Liver (tissue), 9 donors: Measurements from ENCODE around the gene LDB3. TPM values are rescaled to one million over a fixed set of nuclear protein-coding genes. Genes with fewer than 3 reads are reported as not detected.

Experiments
- DNase-seq: peaks from one replicate; pipeline ENCODE4 v3.0.0-alpha.2; 2017; ENCODE audit warnings: low spot score
- H3K27ac ChIP-seq, 2 donors: one replicate each; pipeline ENCODE4 v1.7.0; 2013; ENCODE audit warnings: inconsistent platforms in 2 of 2, low read length in 2 of 2, control low read depth in 1 of 2, low read depth in 1 of 2, mild to moderate bottlenecking in 1 of 2
- H3K27me3 ChIP-seq, 4 donors: one replicate each; pipeline versions ENCODE4 v1.6.1 to v1.7.0; 2013; ENCODE audit warnings: low read length in 3 of 4, inconsistent platforms in 1 of 4, mild to moderate bottlenecking in 1 of 4, moderate library complexity in 1 of 4; ENCODE audit not compliant: control insufficient read depth in 4 of 4, insufficient read depth in 4 of 4
- H3K36me3 ChIP-seq, 4 donors: one replicate each; pipeline versions ENCODE4 v1.6.1 to v1.7.0; 2013; ENCODE audit warnings: low read length in 3 of 4, mild to moderate bottlenecking in 3 of 4, low read depth in 1 of 4, moderate library complexity in 1 of 4; ENCODE audit not compliant: control insufficient read depth in 4 of 4, insufficient read depth in 3 of 4
- H3K4me1 ChIP-seq, 4 donors: one replicate each; pipeline versions ENCODE4 v1.6.1 to v1.7.0; 2013; ENCODE audit warnings: low read length in 3 of 4, mild to moderate bottlenecking in 3 of 4, moderate library complexity in 1 of 4; ENCODE audit not compliant: control insufficient read depth in 4 of 4, insufficient read depth in 4 of 4
- H3K4me3 ChIP-seq, 3 donors: one replicate each; pipeline versions ENCODE4 v1.6.1 to v1.7.0; 2013; ENCODE audit warnings: low read length in 3 of 3, control low read depth in 1 of 3, low read depth in 1 of 3, mild to moderate bottlenecking in 1 of 3
- H3K9ac ChIP-seq, 2 donors: one replicate each; pipeline ENCODE4 v1.7.0; 2013; ENCODE audit warnings: low read length in 2 of 2, mild to moderate bottlenecking in 2 of 2, moderate library complexity in 2 of 2, control low read depth in 1 of 2, low read depth in 1 of 2
- H3K9me3 ChIP-seq, 4 donors: one replicate each; pipeline versions ENCODE4 v1.6.1 to v1.7.0; 2013; ENCODE audit warnings: low read length in 3 of 4; ENCODE audit not compliant: control insufficient read depth in 4 of 4
- EGR1 ChIP-seq, 2 donors: IDR thresholded peaks; 2 replicates each; pipeline ENCODE4 v1.6.1; 2016 to 2018; ENCODE audit warnings: antibody characterized with exemption in 2 of 2, low read depth in 2 of 2
- FOXA1 ChIP-seq: IDR thresholded peaks from 2 replicates; pipeline ENCODE4 v1.6.1; 2016; ENCODE audit warnings: antibody characterized with exemption
- FOXA2 ChIP-seq: IDR thresholded peaks from 2 replicates; pipeline ENCODE4 v1.6.1; 2016; ENCODE audit warnings: antibody characterized with exemption
- HNF4A ChIP-seq, 2 donors: conservative IDR thresholded peaks; 2 replicates each; pipeline ENCODE4 v1.6.1; 2016; ENCODE audit warnings: antibody characterized with exemption in 2 of 2, mild to moderate bottlenecking in 2 of 2
- HNF4G ChIP-seq: IDR thresholded peaks from 2 replicates; pipeline ENCODE4 v1.6.1; 2016; ENCODE audit warnings: antibody characterized with exemption
- JUND ChIP-seq, 2 donors: IDR thresholded peaks; 2 replicates each; pipeline ENCODE4 v1.6.1; 2016; ENCODE audit warnings: antibody characterized with exemption in 2 of 2
- RAD21 ChIP-seq, 2 donors: IDR thresholded peaks; 2 replicates each; pipeline ENCODE4 v1.6.1; 2016; ENCODE audit warnings: antibody characterized with exemption in 2 of 2, mild to moderate bottlenecking in 2 of 2
- RXRA ChIP-seq, 2 donors: IDR thresholded peaks; 2 replicates each; pipeline ENCODE4 v1.6.1; 2017 to 2018; ENCODE audit warnings: antibody characterized with exemption in 2 of 2, mild to moderate bottlenecking in 1 of 2
- SP1 ChIP-seq: IDR thresholded peaks from 2 replicates; pipeline ENCODE4 v1.6.1; 2018; ENCODE audit warnings: antibody characterized with exemption, mild to moderate bottlenecking
- TAF1 ChIP-seq: conservative IDR thresholded peaks from 2 replicates; pipeline ENCODE4 v1.6.1; 2016; ENCODE audit warnings: antibody characterized with exemption, mild to moderate bottlenecking
- YY1 ChIP-seq: IDR thresholded peaks from 2 replicates; pipeline ENCODE4 v1.6.1; 2016; ENCODE audit warnings: antibody characterized with exemption, mild to moderate bottlenecking
- WGBS: extraction: QIAGEN DNeasy Blood & Tissue Kit; methylation state at CpG from one replicate; pipeline ENCODE4 v1.1.7; 2013; 5-methylcytosine and 5-hydroxymethylcytosine counted together
- polyA plus RNA-seq, 2 donors: library from polyadenylated mRNA; stranded (reverse) in 1 of 2; unstranded in 1 of 2; fragments of 200-250 nt in 1 of 2; fragments of >200 nt in 1 of 2; fragmentation: Nextera tagmentation in 1 of 2; extraction: Ambion mirVana in 1 of 2; gene quantifications; one replicate each; pipeline versions ENCODE4 v1.2.1 to v1.2.3, GENCODE V29; 2013 to 2015
- total RNA-seq, 2 donors: library from RNA; depleted of rRNA; stranded (reverse); fragments of >200 nt; gene quantifications; one replicate each; pipeline ENCODE4 v1.2.3, GENCODE V29; 2014
- TF ChIP-seq, protein P1 (sequence below): IDR thresholded peaks from 2 replicates; pipeline ENCODE4 v1.6.1; 2016; ENCODE audit warnings: antibody characterized with exemption, mild to moderate bottlenecking
- TF ChIP-seq, protein P2 (sequence below): IDR thresholded peaks from 2 replicates; pipeline ENCODE4 v1.6.1; 2016; ENCODE audit warnings: antibody characterized with exemption
- TF ChIP-seq, protein P3 (sequence below): IDR thresholded peaks from 2 replicates; pipeline ENCODE4 v1.6.1; 2016; ENCODE audit warnings: antibody characterized with exemption
- donor health status: healthy.
- donor health status: healthy.
- donor health status: healthy.
- donor health status: healthy.
- donor health status: healthy.

The LDB3 gene
- total and polyA plus RNA-seq, 4 donors: 0.09 to 0.42 (median 0.15) TPM; not detected in 1

DNA sequence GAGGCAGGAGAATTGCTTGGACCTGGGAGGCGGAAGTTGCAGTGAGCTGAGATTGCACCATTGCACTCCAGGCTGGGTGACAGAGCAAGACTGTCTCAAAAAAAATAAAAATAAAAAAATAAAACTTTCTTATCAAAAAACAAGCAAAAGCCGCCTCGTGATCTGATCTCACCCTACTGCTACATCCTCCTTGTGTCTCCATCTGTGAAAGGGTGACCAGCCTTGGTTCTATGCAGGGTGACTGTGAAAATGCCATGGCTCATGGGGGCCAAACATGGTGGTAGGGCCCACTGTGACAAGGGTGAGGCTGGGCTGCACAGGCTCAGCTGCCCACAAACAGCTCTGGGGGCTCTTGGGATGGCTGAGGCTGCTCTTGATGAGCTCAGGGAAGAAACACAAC, 14.9 kb upstream of the LDB3 start:
- no peak overlapping the region for H3K4me3 ChIP-seq
- 95% methylated on average over 3 of the region's 3 CpGs for WGBS
- no peaks in the 10 kb centered on the region for H3K36me3 ChIP-seq
- peaks cover 0 to 3% (median 0%) of the 10 kb centered on the region in 4 donors for H3K4me1 ChIP-seq
- no peaks in the 10 kb centered on the region for H3K9me3 ChIP-seq
- TF ChIP-seq HNF4A (conservative IDR thresholded peaks at IDR 0.05) (no peak), RAD21 (IDR thresholded peaks at IDR 0.05) (no peak), EGR1 (IDR thresholded peaks at IDR 0.05; ENCODE audit: low read depth in 2 of 2) (no peak), TAF1 (no peak), YY1 (no peak), FOXA1 (no peak), SP1 (no peak), HNF4G (no peak)
- TF ChIP-seq, protein P1, sequence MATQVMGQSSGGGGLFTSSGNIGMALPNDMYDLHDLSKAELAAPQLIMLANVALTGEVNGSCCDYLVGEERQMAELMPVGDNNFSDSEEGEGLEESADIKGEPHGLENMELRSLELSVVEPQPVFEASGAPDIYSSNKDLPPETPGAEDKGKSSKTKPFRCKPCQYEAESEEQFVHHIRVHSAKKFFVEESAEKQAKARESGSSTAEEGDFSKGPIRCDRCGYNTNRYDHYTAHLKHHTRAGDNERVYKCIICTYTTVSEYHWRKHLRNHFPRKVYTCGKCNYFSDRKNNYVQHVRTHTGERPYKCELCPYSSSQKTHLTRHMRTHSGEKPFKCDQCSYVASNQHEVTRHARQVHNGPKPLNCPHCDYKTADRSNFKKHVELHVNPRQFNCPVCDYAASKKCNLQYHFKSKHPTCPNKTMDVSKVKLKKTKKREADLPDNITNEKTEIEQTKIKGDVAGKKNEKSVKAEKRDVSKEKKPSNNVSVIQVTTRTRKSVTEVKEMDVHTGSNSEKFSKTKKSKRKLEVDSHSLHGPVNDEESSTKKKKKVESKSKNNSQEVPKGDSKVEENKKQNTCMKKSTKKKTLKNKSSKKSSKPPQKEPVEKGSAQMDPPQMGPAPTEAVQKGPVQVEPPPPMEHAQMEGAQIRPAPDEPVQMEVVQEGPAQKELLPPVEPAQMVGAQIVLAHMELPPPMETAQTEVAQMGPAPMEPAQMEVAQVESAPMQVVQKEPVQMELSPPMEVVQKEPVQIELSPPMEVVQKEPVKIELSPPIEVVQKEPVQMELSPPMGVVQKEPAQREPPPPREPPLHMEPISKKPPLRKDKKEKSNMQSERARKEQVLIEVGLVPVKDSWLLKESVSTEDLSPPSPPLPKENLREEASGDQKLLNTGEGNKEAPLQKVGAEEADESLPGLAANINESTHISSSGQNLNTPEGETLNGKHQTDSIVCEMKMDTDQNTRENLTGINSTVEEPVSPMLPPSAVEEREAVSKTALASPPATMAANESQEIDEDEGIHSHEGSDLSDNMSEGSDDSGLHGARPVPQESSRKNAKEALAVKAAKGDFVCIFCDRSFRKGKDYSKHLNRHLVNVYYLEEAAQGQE: no peak
- TF ChIP-seq, protein P2, sequence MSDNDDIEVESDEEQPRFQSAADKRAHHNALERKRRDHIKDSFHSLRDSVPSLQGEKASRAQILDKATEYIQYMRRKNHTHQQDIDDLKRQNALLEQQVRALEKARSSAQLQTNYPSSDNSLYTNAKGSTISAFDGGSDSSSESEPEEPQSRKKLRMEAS: no peak
- TF ChIP-seq, protein P3, sequence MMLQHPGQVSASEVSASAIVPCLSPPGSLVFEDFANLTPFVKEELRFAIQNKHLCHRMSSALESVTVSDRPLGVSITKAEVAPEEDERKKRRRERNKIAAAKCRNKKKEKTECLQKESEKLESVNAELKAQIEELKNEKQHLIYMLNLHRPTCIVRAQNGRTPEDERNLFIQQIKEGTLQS: no peak
- no peaks in the 10 kb centered on the region for H3K27me3 ChIP-seq
- no peak for DNase-seq
- H3K9ac ChIP-seq: no peak overlapping the region
- no peak overlapping the region for H3K27ac ChIP-seq

DNA sequence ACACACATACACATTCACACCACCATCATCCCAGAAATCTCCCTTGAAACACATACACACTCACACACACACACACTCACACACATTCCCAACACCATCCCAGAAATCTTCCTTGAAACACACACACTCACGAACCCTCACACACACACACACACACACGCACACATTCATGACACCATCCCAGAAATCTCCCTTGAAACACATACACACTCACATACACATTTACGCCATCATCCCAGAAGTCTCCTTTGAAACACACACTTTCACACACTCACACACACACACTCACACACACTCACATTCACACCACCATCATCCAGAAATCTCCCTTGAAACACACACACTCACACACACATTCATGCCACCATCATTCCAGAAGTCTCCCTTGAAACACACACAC, 14.3 kb upstream of the LDB3 start:
- Histone ChIP-seq H3K4me1 (peaks cover 0 to 3% (median 0%) of the 10 kb centered on the region in 4 donors), H3K27ac (no peak overlapping the region), H3K9ac (no peak overlapping the region), H3K4me3 (no peak overlapping the region), H3K27me3 (no peaks in the 10 kb centered on the region), H3K36me3 (no peaks in the 10 kb centered on the region), H3K9me3 (no peaks in the 10 kb centered on the region)
- DNase-seq: no peak
- TF ChIP-seq FOXA2 (no peak), RAD21 (IDR thresholded peaks at IDR 0.05) (no peak), JUND (IDR thresholded peaks at IDR 0.05) (no peak), TAF1 (no peak), HNF4G (no peak), RXRA (IDR thresholded peaks at IDR 0.05) (no peak), YY1 (no peak)
- TF ChIP-seq, protein P3: no peak
- TF ChIP-seq, protein P1: no peak
- TF ChIP-seq, protein P2: no peak
- 94% methylated on average over 3 of the region's 3 CpGs for WGBS
